Peyer's patch (tissue), 4 donors: ENCODE measurements around the gene PCBP3. TPM values are rescaled to one million over a fixed set of nuclear protein-coding genes. Genes with fewer than 3 reads are reported as not detected.

Source experiments
- DNase-seq, 3 donors: peaks; one replicate each; pipeline ENCODE4 v3.0.0-alpha.2; 2017 to 2019
- H3K27ac ChIP-seq, 4 donors: fragments of 200-600 bp; sonication (generic); one replicate each; pipeline ENCODE4 v1.5.1; 2016 to 2019
- H3K27me3 ChIP-seq, 2 donors: fragments of 200-600 bp; sonication (generic); one replicate each; pipeline ENCODE4 v1.5.1; 2019
- H3K36me3 ChIP-seq, 3 donors: fragments of 200-600 bp; sonication (generic); one replicate each; pipeline ENCODE4 v1.5.1; 2016 to 2019
- H3K4me1 ChIP-seq, 4 donors: fragments of 200-600 bp; sonication (generic); one replicate each; pipeline ENCODE4 v1.5.1; 2016 to 2019
- H3K4me3 ChIP-seq, 4 donors: fragments of 200-600 bp; sonication (generic); 1 replicate in 3 of 4; 2 replicates in 1 of 4; pipeline ENCODE4 v1.5.1; 2016 to 2019; ENCODE audit warnings: mild to moderate bottlenecking in 1 of 4
- H3K9me3 ChIP-seq, 4 donors: fragments of 200-600 bp; sonication (generic); one replicate each; pipeline ENCODE4 v1.5.1; 2016 to 2019; ENCODE audit warnings: mild to moderate bottlenecking in 1 of 4
- CTCF ChIP-seq, 6 experiments: fragments of 450-650 bp in 4 of 6; fragments of 200-600 bp in 2 of 6; sonication (generic) in 1 of 6; IDR thresholded peaks; one replicate each; pipeline ENCODE4 v1.5.1; 2017 to 2019; ENCODE audit warnings: antibody characterized with exemption in 6 of 6, mild to moderate bottlenecking in 3 of 6, moderate library complexity in 1 of 6
- POLR2A ChIP-seq, 2 donors: fragments of 450-650 bp; IDR thresholded peaks; one replicate each; pipeline ENCODE4 v1.5.1; 2017; ENCODE audit warnings: antibody characterized with exemption in 2 of 2, mild to moderate bottlenecking in 2 of 2, moderate library complexity in 2 of 2
- total RNA-seq, 4 donors: library from RNA; depleted of rRNA; stranded (reverse); fragments of >200 nt; gene quantifications; one replicate each; pipeline ENCODE4 v1.1.0, GENCODE V29; 2016

The PCBP3 gene
- total RNA-seq, 4 donors from 2014 or later: 1.1 to 6.0 (median 4.4) TPM; not detected in 1

DNA sequence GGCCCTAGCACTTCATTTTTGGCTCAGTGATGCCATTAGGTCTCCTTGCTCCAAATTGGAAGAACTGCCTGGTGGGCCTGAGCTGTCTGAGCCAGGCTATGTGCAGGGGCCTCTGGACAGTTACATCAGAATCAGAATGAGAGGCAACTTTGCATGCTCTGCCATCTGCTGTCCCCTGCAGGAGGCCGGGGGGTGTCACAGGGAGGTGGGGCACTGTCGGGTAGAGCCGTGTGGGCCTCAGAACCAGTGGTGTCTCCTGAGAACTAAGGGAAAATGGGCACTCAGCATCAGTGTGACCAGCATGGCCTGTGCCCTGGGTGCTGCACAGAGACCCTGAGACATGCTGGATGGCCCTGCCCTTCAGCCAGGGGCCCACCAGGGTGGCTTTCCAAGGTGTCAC, 291.0 kb downstream of the PCBP3 start:
- TF ChIP-seq CTCF (IDR thresholded peaks at IDR 0.05): no peak
- no peak for TF ChIP-seq POLR2A (IDR thresholded peaks at IDR 0.05)
- H3K4me3 ChIP-seq: no peak overlapping the region
- no peak for DNase-seq
- no peaks in the 10 kb centered on the region for H3K4me1 ChIP-seq
- H3K36me3 ChIP-seq: no peaks in the 10 kb centered on the region
- H3K27me3 ChIP-seq: no peaks in the 10 kb centered on the region
- no peaks in the 10 kb centered on the region for H3K9me3 ChIP-seq
- H3K27ac ChIP-seq: no peak overlapping the region

DNA sequence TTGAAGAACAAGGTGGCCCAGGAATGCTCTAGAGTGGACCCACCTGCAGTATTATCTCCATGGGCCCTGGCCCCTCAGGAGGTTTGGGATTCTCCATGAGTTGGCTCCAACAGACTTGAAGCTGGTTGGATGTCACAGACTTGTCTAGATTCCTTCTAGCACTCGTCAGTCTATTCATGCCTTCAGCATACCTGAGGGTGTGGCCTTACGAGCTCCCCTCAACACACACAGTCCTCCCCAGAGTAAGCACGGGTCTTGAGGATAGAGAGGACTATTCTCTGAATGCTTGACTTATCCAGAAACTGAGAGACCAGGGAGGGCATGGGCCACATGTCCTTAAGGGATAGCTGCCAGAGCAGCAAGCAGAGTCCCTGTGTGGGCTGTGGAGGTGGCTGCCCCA, 292.1 kb downstream of the PCBP3 start:
- no peaks in the 10 kb centered on the region for H3K36me3 ChIP-seq
- H3K4me3 ChIP-seq: no peak overlapping the region
- H3K9me3 ChIP-seq: no peaks in the 10 kb centered on the region
- DNase-seq: no peak
- H3K4me1 ChIP-seq: no peaks in the 10 kb centered on the region
- H3K27me3 ChIP-seq: no peaks in the 10 kb centered on the region
- no peak for TF ChIP-seq CTCF (IDR thresholded peaks at IDR 0.05)
- TF ChIP-seq POLR2A (IDR thresholded peaks at IDR 0.05): no peak
- H3K27ac ChIP-seq: no peak overlapping the region

DNA sequence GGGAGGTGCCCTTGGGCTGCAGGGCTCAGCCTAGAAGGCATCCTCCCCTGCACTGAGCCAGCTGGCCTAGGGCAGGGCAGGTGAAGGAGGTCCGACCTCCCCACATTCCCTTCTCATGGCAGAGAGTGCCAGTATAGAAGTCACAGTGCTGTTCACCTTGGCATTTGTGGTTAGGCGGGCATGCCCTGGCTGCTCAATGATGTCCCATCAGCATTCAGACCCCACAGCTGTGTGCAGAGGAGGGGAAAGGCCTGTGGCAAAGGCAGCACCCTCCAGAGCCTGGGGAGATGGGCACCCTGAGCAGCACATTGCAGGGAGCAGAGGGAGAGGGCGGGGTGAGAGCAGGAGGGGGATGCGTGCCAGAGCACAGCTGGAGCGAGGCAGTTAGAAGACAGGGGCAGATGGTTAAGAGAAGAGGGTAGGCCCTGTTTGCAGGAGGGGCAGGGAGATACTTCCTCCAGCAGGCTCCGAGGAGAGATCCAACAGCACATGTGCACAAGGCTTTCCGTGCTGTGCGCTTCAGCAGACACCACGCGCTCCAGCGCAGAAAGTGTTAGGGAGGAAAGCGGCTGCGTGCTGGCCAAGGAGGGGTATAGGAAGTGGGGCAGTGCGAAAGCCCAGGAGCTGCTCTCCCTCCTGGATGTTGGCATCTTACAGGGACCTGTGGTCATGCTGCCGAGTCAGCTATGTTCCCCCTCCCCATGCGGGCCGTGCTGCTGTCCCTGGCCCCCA, 294.4 kb downstream of the PCBP3 start:
- Histone ChIP-seq H3K4me3 (no peak overlapping the region), H3K27me3 (no peaks in the 10 kb centered on the region), H3K4me1 (no peaks in the 10 kb centered on the region), H3K27ac (no peak overlapping the region), H3K36me3 (no peaks in the 10 kb centered on the region), H3K9me3 (no peaks in the 10 kb centered on the region)
- no peak for TF ChIP-seq POLR2A (IDR thresholded peaks at IDR 0.05)
- TF ChIP-seq CTCF (IDR thresholded peaks at IDR 0.05): no peak
- DNase-seq: no peak

DNA sequence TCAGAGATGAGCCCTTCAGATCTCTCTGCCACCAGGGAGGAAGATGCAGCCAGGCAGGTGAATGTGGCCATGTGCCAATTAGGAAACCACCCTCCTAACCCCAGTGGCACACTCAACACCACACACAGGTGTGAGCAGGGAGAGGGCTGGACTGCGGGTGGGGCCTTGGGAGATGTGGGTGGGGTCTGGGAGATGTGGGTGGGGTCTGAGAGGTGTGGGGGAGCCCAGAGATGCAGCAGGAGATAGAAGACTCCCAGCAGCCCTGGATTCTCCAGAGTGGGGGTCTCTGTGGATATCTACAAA, 294.9 kb downstream of the PCBP3 start:
- Histone ChIP-seq H3K9me3 (no peaks in the 10 kb centered on the region), H3K4me1 (no peaks in the 10 kb centered on the region), H3K36me3 (no peaks in the 10 kb centered on the region), H3K27me3 (no peaks in the 10 kb centered on the region), H3K27ac (no peak overlapping the region), H3K4me3 (no peak overlapping the region)
- DNase-seq: no peak
- TF ChIP-seq POLR2A (IDR thresholded peaks at IDR 0.05) (no peak), CTCF (IDR thresholded peaks at IDR 0.05) (no peak)

GRCh38 chr21:45938811-45939520, 295.4 kb downstream of the PCBP3 start:
- Histone ChIP-seq H3K9me3 (no peaks in the 10 kb centered on the region), H3K27ac (no peak overlapping the region), H3K4me3 (no peak overlapping the region), H3K27me3 (no peaks in the 10 kb centered on the region), H3K36me3 (no peaks in the 10 kb centered on the region), H3K4me1 (no peaks in the 10 kb centered on the region)
- TF ChIP-seq CTCF (IDR thresholded peaks at IDR 0.05): no peak
- no peak for TF ChIP-seq POLR2A (IDR thresholded peaks at IDR 0.05)
- no peak for DNase-seq
